ENCODE measurements around the gene CSNK2A2.

Gene CSNK2A2

DNA sequence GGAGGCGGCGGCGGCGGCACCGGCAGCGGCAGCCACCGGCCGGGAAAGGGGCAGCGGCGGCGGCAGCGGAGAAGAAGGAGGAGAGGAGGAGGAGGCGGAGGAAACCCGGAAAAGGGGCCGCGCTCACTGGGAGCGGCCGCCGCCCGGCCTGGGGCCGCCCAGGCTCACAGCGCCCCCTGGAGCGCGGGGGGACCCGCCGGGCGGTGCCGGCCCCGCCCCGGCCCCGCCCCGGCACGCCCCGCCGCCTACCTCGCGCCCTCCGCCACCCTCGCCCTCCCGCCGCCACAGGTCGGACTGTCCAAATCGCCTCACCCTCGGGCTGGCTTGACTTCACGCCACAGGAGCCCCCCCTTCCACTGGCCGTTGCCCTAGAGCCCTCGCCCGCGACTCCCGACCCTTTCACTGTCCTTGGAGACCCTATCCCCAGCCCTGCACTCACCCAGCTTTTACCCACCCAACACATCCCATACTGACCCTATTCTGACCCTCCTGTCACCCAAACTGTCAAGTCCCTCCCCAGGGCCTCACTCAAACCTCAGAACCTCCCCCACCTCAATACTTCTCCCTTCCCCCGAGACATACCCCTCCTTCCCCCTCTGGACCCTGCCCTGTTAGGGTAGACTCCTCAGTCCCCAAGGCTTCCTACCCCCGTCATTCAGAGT lies at the start of gene CSNK2A2:
CSNK2A2 (minus strand) TSS at position 85 of the 662 bp plus-strand sequence. CDS start 370 bp downstream, outside the sequence.
- DNase-seq = no peak

DNA sequence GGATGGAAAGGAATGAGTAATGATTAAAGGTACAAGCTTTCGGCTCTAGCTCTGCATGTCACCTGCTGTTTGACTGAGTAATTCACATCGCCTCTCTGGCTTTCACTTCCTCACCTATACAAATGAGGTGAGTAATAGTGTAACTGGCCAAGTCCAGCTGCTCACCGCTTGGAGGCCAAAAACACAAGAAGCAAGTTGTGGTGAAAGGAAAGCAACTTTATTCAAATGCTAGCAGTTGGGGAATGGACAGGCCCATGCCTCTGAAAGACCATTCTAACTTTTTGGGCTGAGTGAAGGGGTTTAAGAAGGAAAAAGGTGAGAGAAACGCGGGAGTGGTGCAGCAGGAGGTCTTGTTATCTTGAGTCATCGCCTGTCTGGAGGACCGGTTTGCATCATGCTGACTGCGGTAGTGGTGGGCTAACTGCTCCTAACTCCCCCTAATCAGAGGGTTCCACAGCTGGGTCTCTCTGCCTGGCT lies 45.7 kb upstream of the CSNK2A2 start:
- DNase-seq = no peak

DNA sequence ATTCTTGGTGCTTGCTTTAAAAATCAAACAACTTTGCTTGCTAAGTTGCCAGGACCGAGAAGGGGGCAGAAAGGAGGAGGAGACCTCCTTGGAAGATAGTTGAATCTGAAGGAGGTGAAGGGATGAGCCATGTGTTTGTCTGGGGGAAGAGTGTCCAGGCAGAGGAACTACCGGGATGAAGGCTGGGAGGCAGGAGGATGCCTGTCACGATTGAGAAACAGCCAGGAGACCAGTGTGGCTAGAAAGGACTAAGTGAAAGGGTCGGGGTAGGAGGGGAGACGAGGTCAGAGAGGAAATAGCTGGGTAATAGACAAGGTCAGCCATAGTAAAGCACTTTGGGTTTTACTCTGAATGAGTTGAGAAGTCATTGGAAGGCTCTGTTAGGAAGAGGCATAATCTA lies 38.9 kb upstream of the CSNK2A2 start:
- DNase-seq = no peak

- no peak for DNase-seq
Measured at GRCh38 chr16:58236231-58236690, 38.4 kb upstream of the CSNK2A2 start.

- DNase-seq = no peak
Measured at GRCh38 chr16:58235663-58236062, 37.8 kb upstream of the CSNK2A2 start.

DNA sequence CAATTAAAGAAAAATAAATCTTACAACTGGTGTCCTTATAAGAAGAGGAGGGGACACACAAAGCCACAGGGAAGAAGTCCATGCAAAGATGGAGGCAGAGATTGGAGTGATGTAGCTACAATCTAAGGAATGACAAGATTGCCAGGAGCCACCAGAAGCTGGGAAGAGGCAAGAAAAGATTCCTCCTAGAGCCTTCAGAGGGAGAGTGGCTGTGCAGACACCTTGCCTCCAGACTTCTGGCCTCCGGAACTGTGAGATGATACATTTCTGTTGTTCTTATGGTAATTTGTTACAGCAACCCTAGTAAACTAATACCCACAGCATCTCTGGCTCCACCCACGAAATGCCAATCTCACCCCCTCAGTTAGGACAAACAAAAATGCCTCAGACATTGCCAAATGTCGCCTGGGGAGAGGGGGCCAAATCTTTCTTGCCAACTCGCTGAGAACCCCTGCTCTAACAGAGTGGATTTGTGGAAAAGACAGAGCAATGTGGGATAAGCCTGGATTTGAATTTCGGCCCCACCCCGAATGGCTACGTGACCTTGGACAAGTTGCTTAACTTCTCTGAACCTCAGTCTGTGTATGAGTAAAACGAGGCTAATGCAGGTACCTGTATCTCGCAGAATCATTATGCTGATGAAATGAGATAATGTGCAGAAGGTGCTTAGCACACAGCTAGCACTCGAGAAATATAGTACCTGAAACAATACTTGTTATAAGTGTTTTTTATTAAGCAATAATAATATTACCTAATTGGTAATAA lies 37.1 kb upstream of the CSNK2A2 start:
- no peak for DNase-seq

GRCh38 chr16:58230259-58230658 lies 32.4 kb upstream of the CSNK2A2 start:
- DNase-seq = no peak

DNA sequence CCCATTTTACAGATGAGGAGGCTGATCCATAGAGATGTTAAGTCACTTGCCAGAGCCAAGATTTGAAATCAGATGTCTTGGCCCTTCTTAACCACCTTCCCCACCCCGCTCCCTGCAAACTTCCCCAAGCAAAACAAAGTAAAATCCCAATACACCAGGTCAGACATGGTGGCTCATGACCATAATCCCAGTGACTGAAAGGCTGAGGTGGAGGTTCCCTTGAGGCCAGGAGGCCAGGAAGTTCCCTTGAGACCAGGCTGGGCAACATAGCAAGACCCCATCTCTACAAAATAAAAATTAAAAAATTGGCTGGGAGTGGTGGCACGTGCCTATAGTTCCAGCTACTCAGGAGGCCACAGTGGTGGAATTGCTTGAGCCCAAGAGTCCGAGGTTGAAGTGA lies 28.9 kb upstream of the CSNK2A2 start:
- DNase-seq = no peak

GRCh38 chr16:58225965-58226602 lies 28.2 kb upstream of the CSNK2A2 start:
- DNase-seq = no peak

GRCh38 chr16:58222532-58223316 lies 24.8 kb upstream of the CSNK2A2 start:
- DNase-seq = no peak

- no peak for DNase-seq
Measured at GRCh38 chr16:58219432-58219831, 21.5 kb upstream of the CSNK2A2 start.

DNA sequence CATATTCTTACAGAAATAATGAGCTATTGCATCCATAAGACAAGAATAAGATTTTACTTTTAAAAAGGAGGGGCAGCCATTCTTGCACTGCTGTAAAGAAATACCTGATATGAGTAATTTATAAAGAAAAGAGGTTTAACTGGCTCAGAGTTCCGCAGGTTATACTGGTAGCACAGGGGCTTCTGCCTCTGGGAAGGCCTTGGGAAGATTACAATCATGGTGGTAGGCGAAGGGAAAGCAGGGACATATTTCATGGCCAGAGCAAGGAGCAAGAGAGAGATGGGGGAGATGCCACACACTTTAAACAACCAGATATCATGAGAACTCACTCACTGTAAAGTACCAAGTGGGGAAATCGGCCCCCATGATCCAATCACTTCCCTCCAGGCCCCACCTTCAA lies 20.9 kb upstream of the CSNK2A2 start:
- DNase-seq = no peak

DNA sequence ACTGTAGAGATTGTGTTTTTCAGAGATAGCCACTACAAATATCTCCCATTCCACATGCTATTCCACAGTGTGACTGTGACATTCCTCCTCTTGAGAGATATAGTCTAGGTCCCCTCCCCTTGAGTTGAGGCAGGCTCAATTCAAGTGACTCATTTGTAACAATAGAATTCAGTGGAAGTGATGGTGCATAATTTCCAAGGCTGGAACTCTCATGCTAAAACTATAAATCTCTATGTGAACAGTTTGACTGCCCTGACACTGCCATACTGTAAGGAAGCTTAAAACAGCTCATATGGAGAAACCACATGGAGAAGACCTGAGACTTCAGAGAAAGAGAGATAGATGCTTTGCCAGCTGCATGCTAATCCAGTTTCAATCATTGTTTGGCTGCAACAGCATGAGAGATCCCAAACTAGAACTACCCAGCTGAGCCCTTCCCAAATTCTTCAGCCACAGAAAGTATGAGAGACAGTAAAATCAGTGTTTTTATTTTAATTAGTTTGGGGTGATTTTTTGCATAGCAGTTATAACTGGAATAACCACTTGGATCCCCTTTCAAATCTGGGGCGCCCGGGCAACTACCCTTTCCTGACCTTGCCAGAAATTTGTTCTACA lies 19.5 kb upstream of the CSNK2A2 start:
- DNase-seq = no peak

DNA sequence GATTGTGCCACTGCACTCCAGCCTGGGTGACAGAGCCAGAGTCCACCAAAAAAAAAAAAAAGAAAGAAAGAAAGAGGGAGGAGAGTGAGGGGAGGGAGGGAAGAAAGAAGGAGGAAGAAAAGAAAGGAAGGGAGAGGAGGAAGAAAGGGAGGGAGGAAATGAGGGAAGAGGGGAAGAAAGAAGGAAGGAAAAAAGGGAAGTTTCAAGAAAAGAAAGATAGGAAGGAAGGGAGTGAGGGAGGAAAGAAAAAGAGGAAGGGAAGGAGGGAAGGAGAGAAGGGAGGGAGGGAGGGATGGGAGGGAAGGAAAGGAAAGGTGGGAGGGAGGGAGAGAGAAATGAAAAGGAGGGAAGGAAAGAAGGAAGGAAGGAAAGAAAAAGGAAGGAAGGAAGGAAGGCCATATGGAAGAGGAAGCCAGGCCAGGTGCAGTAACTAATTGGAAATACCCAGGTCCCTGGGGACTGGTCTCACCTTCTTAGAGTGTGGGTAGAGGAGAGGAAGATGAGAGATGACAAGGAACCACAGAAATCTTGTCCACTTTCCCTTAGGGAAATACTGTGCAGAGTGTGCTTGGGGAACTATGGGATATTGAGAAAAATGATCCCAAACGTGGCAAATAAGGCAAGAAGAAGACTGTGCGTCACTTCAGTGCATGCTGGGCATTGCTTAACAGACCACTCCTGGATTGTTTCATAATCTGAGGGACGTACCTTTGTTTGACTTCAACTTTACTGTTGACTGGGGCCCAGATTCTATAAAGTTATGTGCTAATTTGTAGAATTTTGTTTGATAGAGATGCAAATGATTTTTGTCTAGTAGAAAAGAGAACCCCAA lies 15.1 kb upstream of the CSNK2A2 start:
- DNase-seq = no peak

DNA sequence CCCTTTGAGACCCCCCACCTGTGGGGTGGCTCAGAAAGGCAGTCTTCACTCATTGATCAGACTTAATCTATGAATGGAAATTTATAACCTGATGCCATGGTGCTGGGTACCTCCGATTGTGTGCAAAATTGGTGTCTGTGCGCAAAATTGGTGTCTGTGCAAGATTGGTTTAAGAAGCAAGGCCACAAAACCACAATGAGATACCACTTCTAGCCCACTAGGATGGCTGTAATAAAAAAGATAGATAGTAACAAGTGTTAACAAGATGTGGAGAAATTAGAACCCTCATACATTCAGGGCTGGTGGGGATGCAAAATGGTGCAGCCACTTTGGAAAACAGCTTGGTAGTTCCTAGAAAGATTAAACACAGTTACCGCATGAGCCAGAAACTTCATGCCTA lies 13.9 kb upstream of the CSNK2A2 start:
- no peak for DNase-seq

DNA sequence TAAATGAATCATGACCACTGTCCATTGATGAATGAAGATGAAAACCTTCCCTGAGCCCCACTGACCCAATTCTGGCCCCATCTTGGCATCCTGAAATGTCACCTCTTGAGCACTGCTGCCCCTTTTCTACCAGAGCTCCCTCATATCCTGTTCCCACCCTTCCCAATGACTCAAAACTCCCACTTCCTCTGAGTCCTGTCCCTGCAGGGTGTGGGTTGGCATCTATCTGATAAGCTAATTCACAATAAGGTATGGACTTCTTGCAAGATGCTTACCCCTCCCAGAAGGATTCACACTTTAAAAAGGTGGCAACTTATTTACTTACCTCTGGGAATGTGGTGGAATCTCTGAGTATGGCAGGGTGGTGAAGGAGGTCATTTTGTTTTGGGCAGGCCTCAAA lies 13.3 kb upstream of the CSNK2A2 start:
- no peak for DNase-seq

- no peak for DNase-seq
Measured at GRCh38 chr16:58205276-58206036, 7.5 kb upstream of the CSNK2A2 start.

DNA sequence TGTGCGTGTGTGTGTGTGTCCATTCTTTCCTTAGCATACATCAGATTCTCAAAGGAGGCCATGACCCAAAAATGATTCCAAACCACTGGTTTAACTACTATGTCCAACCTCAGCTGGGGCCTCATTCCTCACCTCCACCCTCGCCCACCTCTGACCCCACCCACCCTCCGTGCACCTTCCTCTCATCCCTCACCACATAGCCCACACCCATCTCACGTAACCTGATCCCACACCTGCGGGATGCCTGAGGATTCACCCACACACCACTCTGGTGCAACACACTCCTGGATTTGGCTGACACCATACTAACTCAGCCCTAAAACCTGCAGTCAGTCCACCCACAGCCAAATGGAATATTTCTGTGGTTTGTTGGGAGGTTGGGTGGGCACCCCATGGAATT lies 3.3 kb upstream of the CSNK2A2 start:
- DNase-seq = no peak

DNA sequence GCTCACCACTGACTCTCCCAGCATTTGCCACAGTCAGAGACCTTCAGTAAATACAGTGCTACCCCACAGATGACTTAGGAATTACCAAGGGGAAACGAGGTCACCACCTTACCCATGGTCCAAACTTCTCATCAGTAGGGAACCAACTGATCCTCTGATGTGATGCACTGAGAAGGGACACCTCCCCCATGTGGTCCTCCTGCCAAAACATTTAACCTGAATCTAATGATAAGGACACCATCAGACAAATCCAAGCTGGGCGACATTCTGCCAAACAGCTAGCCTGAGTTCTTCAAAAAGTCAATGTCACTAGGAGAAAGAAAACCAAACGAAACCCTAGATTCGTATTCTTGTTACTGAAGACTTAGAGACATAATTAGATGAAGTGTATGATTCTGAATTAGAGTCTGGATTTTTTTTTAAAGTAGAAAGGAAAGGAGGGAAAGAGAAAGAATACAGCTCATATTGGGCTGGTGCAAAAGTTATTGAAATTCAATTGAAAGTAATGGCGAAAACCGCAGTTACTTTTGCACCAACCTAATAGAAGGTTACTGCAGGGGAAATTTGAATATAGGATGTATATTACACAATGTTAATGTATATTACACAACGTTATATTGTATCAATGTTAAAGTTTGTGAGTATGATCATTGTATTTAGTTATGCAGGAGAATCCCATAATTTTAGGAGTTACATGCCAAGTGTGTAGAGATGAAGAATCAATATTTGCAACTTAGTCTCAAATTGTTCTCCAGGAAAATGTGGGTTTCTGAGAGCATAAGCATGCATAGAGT lies 2.3 kb upstream of the CSNK2A2 start:
- no peak for DNase-seq

- DNase-seq = no peak
Measured at GRCh38 chr16:58198803-58199411, 1.0 kb upstream of the CSNK2A2 start.

Data from SIG-M5 (cell line).